ENCODE measurements around the gene ZBTB4. TPM values are rescaled to one million over a fixed set of nuclear protein-coding genes. Genes with fewer than 3 reads are reported as not detected.

Gene ZBTB4
- total and polyA plus RNA-seq, 9 of the 15 experiments (the other 6 are each of a cell fraction or from before 2014, with no cell fraction given), result 0.92 to 6.9 (median 3.3) TPM

DNA sequence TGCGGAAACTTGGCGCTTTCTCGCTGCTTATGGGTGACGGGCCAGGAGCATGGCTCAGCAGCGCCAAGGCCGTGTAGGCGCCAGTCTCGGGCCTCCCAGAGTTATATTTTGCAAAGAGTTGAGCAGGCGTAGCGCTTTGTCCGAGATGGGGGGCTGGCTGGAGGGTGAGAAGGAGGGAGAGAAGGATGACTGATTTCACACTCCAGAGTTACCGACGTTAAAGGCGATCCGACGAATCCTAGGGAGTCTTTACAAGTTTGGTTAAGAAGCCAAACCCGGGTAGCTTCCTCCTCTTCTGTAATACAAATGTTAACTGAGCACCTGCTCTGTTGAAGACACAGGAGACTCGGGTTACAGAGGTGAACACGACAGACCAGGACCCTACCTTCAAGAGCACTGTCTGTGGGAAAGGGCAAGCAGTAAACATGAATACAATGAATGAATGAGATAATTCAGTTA lies 5.5 kb upstream of the ZBTB4 start (continued):
- TF ChIP-seq SAFB (IDR thresholded peaks at IDR 0.05; ENCODE audit: borderline replicate concordance, low read depth, low read length) (no peak), ZNF197 (CRISPR knock-in tag; IDR thresholded peaks at IDR 0.05; ENCODE audit: low read depth) (no peak), NR2F6 (CRISPR knock-in tag; IDR thresholded peaks at IDR 0.05) (no peak), FOXJ3 (CRISPR knock-in tag; IDR thresholded peaks at IDR 0.05) (no peak), ZNF668 (CRISPR knock-in tag; IDR thresholded peaks at IDR 0.05) (no peak), BDP1 (IDR thresholded peaks at IDR 0.05; ENCODE audit: insufficient read depth, insufficient read length) (no peak), RBFOX2 (IDR thresholded peaks at IDR 0.05; ENCODE audit: low read depth, low read length) (no peak), RAD51 (IDR thresholded peaks at IDR 0.05; ENCODE audit: borderline replicate concordance, low read depth) (no peak), CBX2 (IDR thresholded peaks at IDR 0.05; ENCODE audit: insufficient read depth, low read length, poor library complexity, severe bottlenecking) (no peak), ZFP36 (IDR thresholded peaks at IDR 0.05; ENCODE audit: low read depth, low read length, partially characterized antibody) (no peak), TSC22D4 (tag; IDR thresholded peaks at IDR 0.05) (no peak), ZNF184 (CRISPR knock-in tag; IDR thresholded peaks at IDR 0.05) (no peak), MCM5 (IDR thresholded peaks at IDR 0.05; ENCODE audit: low read depth) (no peak), RAD21 (CRISPR knock-in tag; conservative IDR thresholded peaks at IDR 0.05 in 1 of 2, IDR thresholded peaks at IDR 0.05 in 1 of 2) (peak in 1 of 2 experiments; percentile 22; a peak in 1 of 4 replicates), ZNF644 (tag; IDR thresholded peaks at IDR 0.05; ENCODE audit: low read depth) (no peak), ZNF695 (CRISPR knock-in tag; IDR thresholded peaks at IDR 0.05) (no peak), MXI1 (IDR thresholded peaks at IDR 0.05; ENCODE audit: low read depth, low read length) (0 out of 2 replicates have a peak, but pooled peaks have one; percentile 37), CBX1 (IDR thresholded peaks at IDR 0.05; ENCODE audit: low read depth) (no peak), ZC3H11A (IDR thresholded peaks at IDR 0.05; ENCODE audit: low read depth, low read length) (no peak), ZNF239 (CRISPR knock-in tag; IDR thresholded peaks at IDR 0.05) (no peak), SMAD2 (IDR thresholded peaks at IDR 0.05; ENCODE audit: low read depth, low read length) (no peak)
- TF ChIP-seq, protein P1, sequence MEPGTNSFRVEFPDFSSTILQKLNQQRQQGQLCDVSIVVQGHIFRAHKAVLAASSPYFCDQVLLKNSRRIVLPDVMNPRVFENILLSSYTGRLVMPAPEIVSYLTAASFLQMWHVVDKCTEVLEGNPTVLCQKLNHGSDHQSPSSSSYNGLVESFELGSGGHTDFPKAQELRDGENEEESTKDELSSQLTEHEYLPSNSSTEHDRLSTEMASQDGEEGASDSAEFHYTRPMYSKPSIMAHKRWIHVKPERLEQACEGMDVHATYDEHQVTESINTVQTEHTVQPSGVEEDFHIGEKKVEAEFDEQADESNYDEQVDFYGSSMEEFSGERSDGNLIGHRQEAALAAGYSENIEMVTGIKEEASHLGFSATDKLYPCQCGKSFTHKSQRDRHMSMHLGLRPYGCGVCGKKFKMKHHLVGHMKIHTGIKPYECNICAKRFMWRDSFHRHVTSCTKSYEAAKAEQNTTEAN (CRISPR knock-in tag; IDR thresholded peaks at IDR 0.05), result no peak
- TF ChIP-seq, protein P2, sequence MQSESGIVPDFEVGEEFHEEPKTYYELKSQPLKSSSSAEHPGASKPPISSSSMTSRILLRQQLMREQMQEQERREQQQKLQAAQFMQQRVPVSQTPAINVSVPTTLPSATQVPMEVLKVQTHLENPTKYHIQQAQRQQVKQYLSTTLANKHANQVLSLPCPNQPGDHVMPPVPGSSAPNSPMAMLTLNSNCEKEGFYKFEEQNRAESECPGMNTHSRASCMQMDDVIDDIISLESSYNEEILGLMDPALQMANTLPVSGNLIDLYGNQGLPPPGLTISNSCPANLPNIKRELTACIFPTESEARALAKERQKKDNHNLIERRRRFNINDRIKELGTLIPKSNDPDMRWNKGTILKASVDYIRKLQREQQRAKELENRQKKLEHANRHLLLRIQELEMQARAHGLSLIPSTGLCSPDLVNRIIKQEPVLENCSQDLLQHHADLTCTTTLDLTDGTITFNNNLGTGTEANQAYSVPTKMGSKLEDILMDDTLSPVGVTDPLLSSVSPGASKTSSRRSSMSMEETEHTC (IDR thresholded peaks at IDR 0.05), result no peak
- TF ChIP-seq, protein P3, sequence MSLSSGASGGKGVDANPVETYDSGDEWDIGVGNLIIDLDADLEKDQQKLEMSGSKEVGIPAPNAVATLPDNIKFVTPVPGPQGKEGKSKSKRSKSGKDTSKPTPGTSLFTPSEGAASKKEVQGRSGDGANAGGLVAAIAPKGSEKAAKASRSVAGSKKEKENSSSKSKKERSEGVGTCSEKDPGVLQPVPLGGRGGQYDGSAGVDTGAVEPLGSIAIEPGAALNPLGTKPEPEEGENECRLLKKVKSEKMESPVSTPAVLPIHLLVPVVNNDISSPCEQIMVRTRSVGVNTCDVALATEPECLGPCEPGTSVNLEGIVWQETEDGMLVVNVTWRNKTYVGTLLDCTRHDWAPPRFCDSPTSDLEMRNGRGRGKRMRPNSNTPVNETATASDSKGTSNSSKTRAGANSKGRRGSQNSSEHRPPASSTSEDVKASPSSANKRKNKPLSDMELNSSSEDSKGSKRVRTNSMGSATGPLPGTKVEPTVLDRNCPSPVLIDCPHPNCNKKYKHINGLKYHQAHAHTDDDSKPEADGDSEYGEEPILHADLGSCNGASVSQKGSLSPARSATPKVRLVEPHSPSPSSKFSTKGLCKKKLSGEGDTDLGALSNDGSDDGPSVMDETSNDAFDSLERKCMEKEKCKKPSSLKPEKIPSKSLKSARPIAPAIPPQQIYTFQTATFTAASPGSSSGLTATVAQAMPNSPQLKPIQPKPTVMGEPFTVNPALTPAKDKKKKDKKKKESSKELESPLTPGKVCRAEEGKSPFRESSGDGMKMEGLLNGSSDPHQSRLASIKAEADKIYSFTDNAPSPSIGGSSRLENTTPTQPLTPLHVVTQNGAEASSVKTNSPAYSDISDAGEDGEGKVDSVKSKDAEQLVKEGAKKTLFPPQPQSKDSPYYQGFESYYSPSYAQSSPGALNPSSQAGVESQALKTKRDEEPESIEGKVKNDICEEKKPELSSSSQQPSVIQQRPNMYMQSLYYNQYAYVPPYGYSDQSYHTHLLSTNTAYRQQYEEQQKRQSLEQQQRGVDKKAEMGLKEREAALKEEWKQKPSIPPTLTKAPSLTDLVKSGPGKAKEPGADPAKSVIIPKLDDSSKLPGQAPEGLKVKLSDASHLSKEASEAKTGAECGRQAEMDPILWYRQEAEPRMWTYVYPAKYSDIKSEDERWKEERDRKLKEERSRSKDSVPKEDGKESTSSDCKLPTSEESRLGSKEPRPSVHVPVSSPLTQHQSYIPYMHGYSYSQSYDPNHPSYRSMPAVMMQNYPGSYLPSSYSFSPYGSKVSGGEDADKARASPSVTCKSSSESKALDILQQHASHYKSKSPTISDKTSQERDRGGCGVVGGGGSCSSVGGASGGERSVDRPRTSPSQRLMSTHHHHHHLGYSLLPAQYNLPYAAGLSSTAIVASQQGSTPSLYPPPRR (CRISPR knock-in tag; IDR thresholded peaks at IDR 0.05; ENCODE audit: borderline replicate concordance), result no peak; the same call in 1 of the 2 replicates
